Middle frontal gyrus (tissue), 1 donor: ENCODE results near the gene FAM117A.

ENCODE experiments used
- DNase-seq: peaks from one replicate; pipeline ENCODE4 v3.0.0-alpha.2; 2015; ENCODE audit warnings: low spot score; ENCODE audit errors: extremely low spot score

The FAM117A gene

GRCh38 chr17:49763735-49764558, at the start of gene FAM117A:
TSS of gene FAM117A (minus strand) at chr17:49764131. CDS start at chr17:49764087, 44 bp downstream.
- DNase-seq = peak; percentile 93

GRCh38 chr17:49809056-49809455, 45.1 kb upstream of the FAM117A start:
- DNase-seq = no peak

DNA sequence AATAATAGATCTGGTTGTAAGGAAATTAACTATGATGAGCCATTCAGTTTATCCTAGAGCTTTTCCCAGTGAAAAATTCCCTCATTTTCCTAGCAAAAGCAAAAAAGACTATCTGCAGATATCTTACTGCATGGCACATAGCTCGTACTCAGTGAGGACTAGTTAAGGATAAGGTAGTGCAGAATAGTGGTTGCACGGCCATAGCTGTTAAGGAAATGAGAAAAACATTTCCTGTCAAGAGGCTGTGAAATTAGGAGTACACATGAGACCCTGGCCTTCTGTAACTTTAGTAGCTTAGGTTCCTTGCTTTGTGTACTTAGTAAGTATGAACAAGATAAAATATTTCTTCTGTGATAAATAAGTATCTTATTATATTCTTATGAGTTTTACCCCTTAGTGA, 34.8 kb upstream of the FAM117A start:
- DNase-seq = no peak

- no peak for DNase-seq
Observed at GRCh38 chr17:49798182-49798581, 34.3 kb upstream of the FAM117A start.

- no peak for DNase-seq
Observed at GRCh38 chr17:49795372-49795771, 31.4 kb upstream of the FAM117A start.

DNA sequence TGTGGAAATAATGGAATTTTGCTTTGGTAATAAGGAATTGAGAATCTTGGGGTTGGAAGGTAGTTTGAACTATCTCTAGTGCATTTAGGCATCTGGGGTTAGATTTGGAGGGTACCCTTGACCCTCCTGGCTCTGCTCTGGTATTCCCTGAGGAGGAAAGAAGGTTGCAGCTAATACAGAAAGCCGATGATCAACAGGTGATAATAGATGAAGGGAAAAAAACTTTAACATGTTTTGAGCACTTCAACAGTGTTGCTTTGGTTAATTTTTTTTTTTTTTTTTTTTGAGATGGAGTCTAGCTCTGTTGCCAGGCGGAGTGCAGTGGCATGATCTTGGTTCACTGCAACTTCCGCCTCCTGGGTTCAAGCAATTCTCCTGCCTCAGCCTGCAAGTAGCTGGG, 29.4 kb upstream of the FAM117A start:
- DNase-seq = no peak

DNA sequence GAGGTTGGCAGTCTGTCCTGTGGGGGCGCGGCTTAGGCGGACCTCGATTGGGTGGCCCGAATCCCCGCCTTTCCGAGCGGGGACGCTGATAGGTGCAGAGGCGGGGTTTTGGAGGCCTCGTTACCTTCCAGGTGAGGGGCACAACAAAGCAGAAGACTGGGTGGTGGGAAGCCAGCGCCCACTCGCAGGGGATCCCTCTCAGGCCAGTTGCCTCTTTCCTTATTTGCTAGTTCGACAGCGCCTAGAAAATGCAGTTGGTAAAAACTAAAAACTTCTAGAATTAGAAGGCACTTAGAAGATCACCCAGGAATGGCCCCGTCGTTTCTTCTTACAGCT, 25.3 kb upstream of the FAM117A start:
- DNase-seq = no peak

DNA sequence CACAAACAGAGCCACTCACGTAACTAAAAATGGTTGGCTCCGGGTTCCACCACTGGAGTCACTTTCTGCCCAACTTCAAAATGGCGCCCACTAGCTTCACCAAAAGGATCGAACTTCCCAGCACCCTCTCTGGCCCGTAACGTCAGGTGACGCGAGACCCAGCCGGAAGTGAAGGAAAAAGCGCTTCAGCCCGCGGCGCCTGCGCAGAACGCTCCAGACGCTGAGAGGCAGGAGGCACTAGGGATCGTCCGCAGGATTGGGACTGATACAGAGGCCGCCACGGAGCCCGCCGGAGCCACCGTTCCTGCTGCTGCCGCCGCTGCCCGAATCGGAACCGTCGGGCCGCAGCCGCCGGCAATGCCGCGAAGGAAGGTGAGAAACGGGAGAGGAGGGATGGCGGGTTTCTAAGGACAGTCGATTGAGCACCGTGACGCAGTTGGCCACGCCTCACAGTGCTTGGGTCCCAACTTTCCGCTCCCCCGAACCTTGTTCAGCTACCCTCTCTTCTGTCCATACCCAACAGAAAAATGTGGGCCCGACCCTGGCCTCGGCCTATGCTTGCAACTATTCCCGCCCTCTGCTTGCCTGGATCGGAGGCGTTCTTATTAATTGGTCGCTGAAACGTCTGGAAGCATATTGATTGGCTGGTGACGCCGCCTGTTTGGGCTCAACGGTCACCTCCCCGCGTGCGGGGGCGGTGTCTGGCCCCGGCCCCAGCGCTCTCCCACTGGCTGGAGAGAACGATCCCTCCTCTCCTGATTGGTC, 24.7 kb upstream of the FAM117A start, which contains the start of gene KAT7:
Gene KAT7, plus strand, starts transcription at position 204 of the 765 bp plus-strand sequence. Its CDS starts 154 bp downstream, at position 358.
- DNase-seq = peak; percentile 99

GRCh38 chr17:49787884-49788477, 24.1 kb upstream of the FAM117A start:
- DNase-seq = no peak

GRCh38 chr17:49784636-49785035, 20.7 kb upstream of the FAM117A start:
- DNase-seq = no peak

- DNase-seq = no peak
Observed at GRCh38 chr17:49783791-49784190, 19.9 kb upstream of the FAM117A start.

GRCh38 chr17:49783071-49783715, 19.3 kb upstream of the FAM117A start:
- DNase-seq = no peak

GRCh38 chr17:49779739-49780231, 15.9 kb upstream of the FAM117A start:
- no peak for DNase-seq

GRCh38 chr17:49779156-49779738, 15.3 kb upstream of the FAM117A start:
- DNase-seq = no peak

DNA sequence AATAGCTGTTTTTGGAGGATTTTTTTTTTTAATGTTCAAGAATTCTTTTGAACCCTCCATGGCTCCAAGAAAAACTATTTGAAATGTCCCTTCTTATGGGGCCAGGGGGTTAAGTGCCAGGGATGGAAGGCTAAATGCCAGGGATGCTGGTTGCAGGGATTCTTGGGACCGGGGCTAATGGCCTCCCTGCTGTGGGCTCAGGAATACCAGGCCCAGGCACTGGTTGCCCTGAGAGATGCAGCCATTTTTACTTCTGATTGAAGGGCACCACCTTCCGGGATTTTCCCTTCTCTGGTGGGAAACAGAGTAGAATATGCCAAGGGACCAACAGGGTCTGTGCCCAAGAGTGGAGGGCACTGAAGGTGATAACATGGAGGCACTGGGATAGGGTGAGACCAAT, 13.6 kb upstream of the FAM117A start:
- DNase-seq = no peak

- no peak for DNase-seq
Observed at GRCh38 chr17:49776551-49777300, 12.8 kb upstream of the FAM117A start.

DNA sequence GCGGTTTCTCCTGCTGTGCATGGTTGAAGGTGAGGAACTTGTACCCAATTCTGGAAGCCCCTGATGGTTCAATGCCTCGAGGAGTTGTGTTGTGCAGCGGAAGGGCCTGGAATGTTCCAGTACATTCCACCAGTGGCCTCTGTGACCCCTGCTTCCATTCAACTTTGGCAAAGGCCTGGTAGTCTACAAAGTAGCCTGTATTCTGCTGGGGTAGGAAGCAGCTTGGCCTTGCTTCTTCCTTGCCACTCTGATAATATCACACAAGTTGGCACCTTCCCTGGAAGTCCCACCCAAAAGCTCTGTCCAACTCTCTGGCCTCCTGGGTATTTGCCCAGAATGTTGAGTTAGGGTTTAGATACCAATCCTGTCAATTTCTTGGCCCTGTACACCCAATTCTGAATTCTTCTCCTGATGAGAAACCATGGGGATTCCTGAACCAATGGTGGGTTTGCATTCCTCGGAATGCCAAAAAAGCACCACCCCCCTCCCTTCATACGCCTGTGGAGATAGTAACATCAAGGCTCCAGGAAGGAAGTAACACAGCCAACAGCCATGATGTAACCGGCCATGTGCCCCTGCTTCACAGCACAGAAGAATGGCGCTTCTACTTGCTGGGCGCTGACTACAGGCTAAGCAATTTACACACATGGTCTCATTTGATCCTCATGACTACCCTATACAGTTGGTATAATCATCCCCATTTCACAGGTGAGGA, 11.8 kb upstream of the FAM117A start:
- no peak for DNase-seq

DNA sequence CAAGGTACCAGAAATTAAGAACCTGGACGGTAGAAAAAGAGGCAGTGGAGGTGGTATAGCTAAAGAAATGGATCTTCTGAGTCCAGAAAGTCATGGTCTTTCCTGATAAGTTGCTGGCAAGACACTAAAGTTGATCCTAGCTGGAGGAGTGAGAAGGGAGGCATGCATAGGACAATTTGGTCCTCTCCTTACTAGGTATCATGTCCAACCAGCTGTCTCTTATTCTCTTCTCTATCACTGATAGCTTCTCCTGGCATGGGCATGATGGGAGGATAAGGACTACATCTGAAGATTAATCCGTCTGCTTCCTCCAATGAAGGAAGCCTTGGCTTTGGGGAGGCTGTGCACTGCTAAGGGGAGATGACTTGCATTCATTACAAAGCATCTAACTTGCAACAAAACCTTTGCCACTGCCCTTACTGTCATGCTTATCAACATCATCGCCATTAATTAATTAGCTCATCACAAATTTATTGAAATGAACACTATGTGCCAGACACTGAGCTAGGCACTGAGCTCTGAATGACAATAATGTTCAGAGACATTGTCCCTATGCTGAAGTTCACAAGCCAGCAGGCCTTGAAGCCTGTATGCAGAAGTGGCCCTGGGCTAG, 3.1 kb upstream of the FAM117A start:
- DNase-seq = no peak

GRCh38 chr17:49764559-49765180, 739 bp upstream of the FAM117A start:
- DNase-seq = no peak
